Natural killer cell (primary cell): ENCODE data around the gene PSME3. TPM values are rescaled to one million over a fixed set of nuclear protein-coding genes. Genes with fewer than 3 reads are reported as not detected.

Source experiments
- ATAC-seq, 3 donors: fragments of 150-1000 bp in 2 of 3; fragments of 200-7000 bp in 1 of 3; cut with Tn5 transposase; 1 replicate in 1 of 3; 2 replicates in 2 of 3; pipeline ENCODE4 v1.10.0; 2021; ENCODE audit warnings: mild to moderate bottlenecking in 2 of 3, moderate library complexity in 2 of 3
- DNase-seq, 2 donors: peaks; one replicate each; pipeline versions ENCODE4 v3.0.0 to v3.0.0-alpha.2; 2013 to 2021; ENCODE audit warnings: mixed read lengths in 1 of 2
- H3K27ac ChIP-seq: one replicate; pipeline ENCODE4 v1.5.1; 2013; ENCODE audit warnings: mild to moderate bottlenecking, low read length
- H3K27me3 ChIP-seq: one replicate; pipeline ENCODE4 v1.6.1; 2013; ENCODE audit warnings: low read length; ENCODE audit not compliant: control insufficient read depth, insufficient read depth
- H3K36me3 ChIP-seq: one replicate; pipeline ENCODE4 v1.6.1; 2013; ENCODE audit warnings: low read length; ENCODE audit not compliant: control insufficient read depth, insufficient read depth
- H3K4me1 ChIP-seq: one replicate; pipeline ENCODE4 v1.6.1; 2013; ENCODE audit warnings: low read length; ENCODE audit not compliant: control insufficient read depth, insufficient read depth
- H3K4me3 ChIP-seq: one replicate; pipeline ENCODE4 v1.5.1; 2013; ENCODE audit warnings: low read length
- H3K9me3 ChIP-seq: one replicate; pipeline ENCODE4 v1.6.1; 2013; ENCODE audit warnings: low read length; ENCODE audit not compliant: control insufficient read depth, insufficient read depth
- H3K27ac Mint-ChIP-seq, 2 donors: one replicate each; pipeline ENCODE4 v1.8.0; 2022; ENCODE audit warnings: mild to moderate bottlenecking in 2 of 2, mixed read lengths in 2 of 2, moderate library complexity in 1 of 2
- H3K27me3 Mint-ChIP-seq, 2 donors: one replicate each; pipeline ENCODE4 v1.8.0; 2022; ENCODE audit warnings: low read depth in 2 of 2, mixed read lengths in 2 of 2
- H3K36me3 Mint-ChIP-seq: one replicate; pipeline ENCODE4 v1.8.0; 2022; ENCODE audit warnings: mixed read lengths
- H3K4me1 Mint-ChIP-seq, 2 donors: one replicate each; pipeline ENCODE4 v1.8.0; 2022; ENCODE audit warnings: mixed read lengths in 2 of 2
- H3K4me3 Mint-ChIP-seq: one replicate; pipeline ENCODE4 v1.8.0; 2022; ENCODE audit warnings: mild to moderate bottlenecking, moderate library complexity, mixed read lengths
- H3K9me3 Mint-ChIP-seq, 2 donors: one replicate each; pipeline ENCODE4 v1.8.0; 2022; ENCODE audit warnings: mixed read lengths in 2 of 2
- whole genome bisulfite sequencing: methylation state at CpG from one replicate; pipeline ENCODE4 v1.1.7; 2013; ENCODE audit warnings: missing lambda C conversion rate; ENCODE audit not compliant: insufficient coverage; 5-methylcytosine and 5-hydroxymethylcytosine counted together
- intact Hi-C: fragments of 100-400 bp; cut with micrococcal nuclease; formaldehyde crosslinking; loops from one replicate; pipeline ENCODE4 v1.14.2; 2022
- total RNA-seq, 4 donors: library from RNA; stranded (reverse); fragments of 120-200 nt in 1 of 4; gene quantifications; one replicate each; pipeline versions ENCODE4 v1.2.3 to v1.2.4, GENCODE V29; 2013 to 2022
- TF ChIP-seq, protein P1 (sequence below): fragments of 200-600 bp; IDR thresholded peaks from one replicate; pipeline ENCODE4 v1.8.0; 2022; ENCODE audit warnings: antibody characterized with exemption

The PSME3 gene, protein sequence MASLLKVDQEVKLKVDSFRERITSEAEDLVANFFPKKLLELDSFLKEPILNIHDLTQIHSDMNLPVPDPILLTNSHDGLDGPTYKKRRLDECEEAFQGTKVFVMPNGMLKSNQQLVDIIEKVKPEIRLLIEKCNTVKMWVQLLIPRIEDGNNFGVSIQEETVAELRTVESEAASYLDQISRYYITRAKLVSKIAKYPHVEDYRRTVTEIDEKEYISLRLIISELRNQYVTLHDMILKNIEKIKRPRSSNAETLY
- total RNA-seq, result 10 to 100 TPM; 82.8 to 92.5 (median 90.6) TPM
- 58.5 TPM for total RNA-seq (2013)

DNA sequence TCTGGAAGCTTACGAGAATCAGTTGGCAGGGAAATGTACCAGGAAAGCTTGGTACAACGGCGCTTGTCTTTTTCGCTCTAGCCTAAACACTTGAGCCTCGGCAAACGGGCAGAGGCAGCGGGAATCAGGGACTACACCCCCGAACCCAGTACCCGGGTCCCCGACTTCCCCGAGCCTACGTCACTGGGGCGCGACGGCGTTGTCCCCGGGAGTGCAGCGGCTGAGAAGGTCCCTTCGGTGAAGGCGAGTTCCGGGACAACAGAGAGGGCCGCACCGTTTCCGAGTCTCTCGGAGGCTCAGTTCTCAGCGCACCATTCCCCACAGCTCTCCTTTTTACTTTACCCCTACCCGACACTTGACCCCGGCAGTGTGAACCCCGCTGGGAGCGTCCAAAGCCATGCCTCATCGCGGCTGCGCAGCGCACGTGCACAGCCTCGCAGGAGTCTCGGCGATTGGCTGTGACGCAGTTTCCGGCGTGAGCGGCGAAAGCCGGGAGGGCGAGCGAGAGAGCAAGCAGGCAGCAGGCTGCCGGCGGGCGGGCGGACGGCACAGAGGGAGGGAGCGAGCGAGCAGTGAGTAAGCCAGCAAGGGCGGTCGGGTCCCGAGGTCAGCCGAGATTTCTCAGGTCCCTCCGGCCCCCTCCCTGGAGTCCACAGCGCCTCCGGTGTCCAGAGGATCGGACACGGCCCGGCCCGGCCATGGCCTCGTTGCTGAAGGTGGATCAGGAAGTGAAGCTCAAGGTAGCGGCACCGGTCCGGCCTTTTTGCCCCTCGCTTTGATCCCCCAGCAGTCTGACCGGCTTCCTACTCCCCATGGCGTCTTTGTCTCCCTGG is at the start of gene PSME3:
Gene PSME3, plus strand, starts transcription at position 464 of the 833 bp plus-strand sequence. Its CDS starts 235 bp downstream, at position 699.
- TF ChIP-seq, protein P1, sequence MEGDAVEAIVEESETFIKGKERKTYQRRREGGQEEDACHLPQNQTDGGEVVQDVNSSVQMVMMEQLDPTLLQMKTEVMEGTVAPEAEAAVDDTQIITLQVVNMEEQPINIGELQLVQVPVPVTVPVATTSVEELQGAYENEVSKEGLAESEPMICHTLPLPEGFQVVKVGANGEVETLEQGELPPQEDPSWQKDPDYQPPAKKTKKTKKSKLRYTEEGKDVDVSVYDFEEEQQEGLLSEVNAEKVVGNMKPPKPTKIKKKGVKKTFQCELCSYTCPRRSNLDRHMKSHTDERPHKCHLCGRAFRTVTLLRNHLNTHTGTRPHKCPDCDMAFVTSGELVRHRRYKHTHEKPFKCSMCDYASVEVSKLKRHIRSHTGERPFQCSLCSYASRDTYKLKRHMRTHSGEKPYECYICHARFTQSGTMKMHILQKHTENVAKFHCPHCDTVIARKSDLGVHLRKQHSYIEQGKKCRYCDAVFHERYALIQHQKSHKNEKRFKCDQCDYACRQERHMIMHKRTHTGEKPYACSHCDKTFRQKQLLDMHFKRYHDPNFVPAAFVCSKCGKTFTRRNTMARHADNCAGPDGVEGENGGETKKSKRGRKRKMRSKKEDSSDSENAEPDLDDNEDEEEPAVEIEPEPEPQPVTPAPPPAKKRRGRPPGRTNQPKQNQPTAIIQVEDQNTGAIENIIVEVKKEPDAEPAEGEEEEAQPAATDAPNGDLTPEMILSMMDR, result no peak
- peak within 1 kb of the TSS; percentile 93 for H3K27ac ChIP-seq
- no peaks in the 10 kb centered on the region for H3K9me3 ChIP-seq
- Mint-ChIP-seq H3K4me1 (peaks cover 22 to 29% of the 10 kb centered on the region in 2 donors), H3K9me3 (no peaks in the 10 kb centered on the region), H3K36me3 (no peaks in the 10 kb centered on the region), H3K27ac (peak within 1 kb of the TSS; percentile 98), H3K4me3 (peak within 1 kb of the TSS; percentile 97), H3K27me3 (peaks cover 0 to 5% of the 10 kb centered on the region in 2 donors)
- H3K4me3 ChIP-seq, result peak within 1 kb of the TSS; percentile 85
- WGBS, result under 1% methylated on average over 71 of the region's 71 CpGs
- DNase-seq (peak; percentile 90 to 94), ATAC-seq (peak; percentile 89 to 94 (median 92))
- no peaks in the 10 kb centered on the region for H3K27me3 ChIP-seq
- H3K4me1 ChIP-seq, result peaks cover 7% of the 10 kb centered on the region
- intact Hi-C loops, result loop anchor here (1.0 to 10.0 kb wide), 3 partner anchors 9 to 652 kb away; partner anchors contain the start of genes BECN1, DHX8, PTGES3L and RUNDC1
- H3K36me3 ChIP-seq, result peaks cover 14% of the 10 kb centered on the region

DNA sequence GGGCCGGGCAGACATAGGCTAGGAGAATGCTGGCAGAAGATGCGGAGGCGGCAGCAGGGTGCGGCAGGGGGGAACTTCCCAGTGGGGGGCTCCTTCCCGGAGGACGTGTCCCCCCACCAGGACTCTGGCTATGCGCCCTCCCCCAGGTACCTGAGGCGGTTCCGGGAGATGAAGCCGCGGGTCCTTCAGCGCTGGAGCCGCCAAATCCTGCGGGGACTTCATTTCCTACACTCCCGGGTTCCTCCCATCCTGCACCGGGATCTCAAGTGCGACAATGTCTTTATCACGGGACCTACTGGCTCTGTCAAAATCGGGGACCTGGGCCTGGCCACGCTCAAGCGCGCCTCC is 49.4 kb upstream of the PSME3 start:
- WGBS, result 14% methylated on average over 22 of the region's 22 CpGs
- H3K27ac Mint-ChIP-seq, result no peak overlapping the region
- peaks cover 8% of the 10 kb centered on the region for H3K4me1 ChIP-seq
- H3K27me3 ChIP-seq, result peaks cover 37% of the 10 kb centered on the region
- DNase-seq (no peak), ATAC-seq (no peak)
- peaks cover 7% of the 10 kb centered on the region for H3K36me3 ChIP-seq
- no peaks in the 10 kb centered on the region for H3K9me3 ChIP-seq
- no peak overlapping the region for H3K4me3 Mint-ChIP-seq
- H3K27me3 Mint-ChIP-seq, result peaks cover 49 to 58% of the 10 kb centered on the region in 2 donors
- no peaks in the 10 kb centered on the region for H3K9me3 Mint-ChIP-seq
- H3K27ac ChIP-seq, result no peak overlapping the region
- H3K4me3 ChIP-seq, result no peak overlapping the region
- TF ChIP-seq, protein P1, result no peak
- no peaks in the 10 kb centered on the region for H3K36me3 Mint-ChIP-seq
- intact Hi-C loops, result no loop called here
- H3K4me1 Mint-ChIP-seq, result peaks cover 0 to 18% of the 10 kb centered on the region in 2 donors

DNA sequence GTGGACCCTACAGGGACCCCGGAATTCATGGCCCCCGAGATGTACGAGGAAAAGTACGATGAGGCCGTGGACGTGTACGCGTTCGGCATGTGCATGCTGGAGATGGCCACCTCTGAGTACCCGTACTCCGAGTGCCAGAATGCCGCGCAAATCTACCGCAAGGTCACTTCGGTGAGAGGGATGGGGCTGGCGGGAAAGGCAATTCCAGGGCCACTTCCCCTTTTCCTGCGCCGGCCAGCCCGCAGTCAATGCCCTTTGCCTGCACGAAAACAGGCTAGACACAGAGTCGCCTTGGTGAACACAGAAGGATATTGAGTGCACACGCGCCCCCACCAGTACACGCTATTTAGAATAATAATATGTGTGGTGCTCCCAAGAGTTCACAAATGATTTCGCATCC is 48.8 kb upstream of the PSME3 start:
- no peak overlapping the region for H3K27ac Mint-ChIP-seq
- TF ChIP-seq, protein P1, result no peak
- no peak for ATAC-seq
- Histone ChIP-seq H3K9me3 (no peaks in the 10 kb centered on the region), H3K4me1 (peaks cover 8% of the 10 kb centered on the region), H3K27ac (no peak overlapping the region), H3K36me3 (peaks cover under 1% of the 10 kb centered on the region), H3K27me3 (peaks cover 37% of the 10 kb centered on the region), H3K4me3 (no peak overlapping the region)
- H3K4me3 Mint-ChIP-seq, result no peak overlapping the region
- no peaks in the 10 kb centered on the region for H3K36me3 Mint-ChIP-seq
- H3K27me3 Mint-ChIP-seq, result peaks cover 49 to 61% of the 10 kb centered on the region in 2 donors
- 15% methylated on average over 22 of the region's 25 CpGs for WGBS
- DNase-seq, result no peak
- H3K4me1 Mint-ChIP-seq, result peaks cover 0 to 16% of the 10 kb centered on the region in 2 donors
- intact Hi-C loops, result no loop called here
- no peaks in the 10 kb centered on the region for H3K9me3 Mint-ChIP-seq
